HCT116 (cell line): ENCODE measurements around the gene VSX2. TPM values are rescaled to one million over a fixed set of nuclear protein-coding genes. Genes with fewer than 3 reads are reported as not detected.

ENCODE experiments used
- ATAC-seq: fragments of 200-7000 bp; cut with Tn5 transposase; 2 replicates; pipeline ENCODE4 v1.9.1; 2020; ENCODE audit warnings: mild to moderate bottlenecking, moderate library complexity
- BruUV-seq: library from RNA; stranded (reverse); fragments of 400-500 nt; replicated peaks from 2 replicates; lab custom pipeline; 2021; lab: Mats Ljungman, UMichigan
- CTCF ChIA-PET: fragments of 300-600 bp; sonication (Branson Sonifier 250); formaldehyde crosslinking; loops from one replicate; lab custom pipeline; 2021; ENCODE audit warnings: antibody characterized with exemption; lab: Charles Lee
- POLR2A ChIA-PET: fragments of 300-600, 350-600 bp; sonication (Branson Sonifier 250); formaldehyde crosslinking; loops from one replicate; lab custom pipeline; 2021; ENCODE audit warnings: antibody characterized with exemption; lab: Charles Lee
- RAD21 ChIA-PET, 2 experiments: fragments of 300-600 bp; sonication (Branson Sonifier 250); formaldehyde crosslinking; loops; one replicate each; lab custom pipeline; 2023; ENCODE audit warnings: low total read pairs in 2 of 2; ENCODE audit not compliant: uncharacterized antibody in 2 of 2, unreplicated experiment in 2 of 2, low non-redundant PET in 1 of 2; lab: Charles Lee
- DNase-seq: peaks from one replicate; pipeline ENCODE4 v3.0.0-alpha.2; 2010; ENCODE audit warnings: low read depth, low spot score
- H2AFZ ChIP-seq: fragments of 200-600 bp; shearing (Covaris generic), sonication (generic); 2 replicates; pipeline ENCODE4 v1.6.1; 2017; ENCODE audit warnings: low read depth, mixed run types, mixed read lengths, antibody characterized with exemption, low read length; ENCODE audit not compliant: poor library complexity, severe bottlenecking
- H3K27ac ChIP-seq: 2 replicates; pipeline ENCODE4 v1.5.1; 2012; ENCODE audit warnings: low read depth, low read length
- H3K27me3 ChIP-seq: fragments of 200-600 bp; sonication (generic); 2 replicates; pipeline ENCODE4 v1.6.1; 2016; ENCODE audit warnings: mixed run types, low read length, mixed read lengths; ENCODE audit not compliant: insufficient read depth
- H3K36me3 ChIP-seq, 2 experiments: fragments of 200-500 bp in 1 of 2; fragments of 200-600 bp in 1 of 2; sonication (Bioruptor generic) in 1 of 2; sonication (generic) in 1 of 2; 2 replicates each; pipeline versions ENCODE4 v1.5.1 to v1.6.1; 2014 to 2016; ENCODE audit warnings: low read length in 2 of 2, inconsistent platforms in 1 of 2, mixed read lengths in 1 of 2, mixed run types in 1 of 2; ENCODE audit not compliant: insufficient read depth in 2 of 2, control insufficient read depth in 1 of 2
- H3K4me1 ChIP-seq, 2 experiments: fragments of 200-600 bp in 1 of 2; sonication (generic) in 1 of 2; 2 replicates each; pipeline versions ENCODE4 v1.5.1 to v1.6.1; 2012 to 2017; ENCODE audit warnings: low read length in 2 of 2, inconsistent platforms in 1 of 2, mild to moderate bottlenecking in 1 of 2, mixed read lengths in 1 of 2, mixed run types in 1 of 2, moderate library complexity in 1 of 2; ENCODE audit not compliant: insufficient read depth in 2 of 2, control insufficient read depth in 1 of 2
- H3K4me2 ChIP-seq: fragments of 200-600 bp; sonication (generic); 2 replicates; pipeline ENCODE4 v1.6.1; 2017; ENCODE audit warnings: mixed run types, low read length, mixed read lengths
- H3K4me3 ChIP-seq, 2 experiments: fragments of 200-600 bp in 1 of 2; sonication (generic) in 1 of 2; replicated peaks in 1 of 2; 2 replicates each; pipeline ENCODE4 v1.5.1; 2011 to 2016; ENCODE audit warnings: low read length in 2 of 2, control low read depth in 1 of 2, low read depth in 1 of 2, mild to moderate bottlenecking in 1 of 2, mixed read lengths in 1 of 2, mixed run types in 1 of 2
- H3K79me2 ChIP-seq: fragments of 200-600 bp; sonication (generic); 2 replicates; pipeline ENCODE4 v1.6.1; 2017; ENCODE audit warnings: mild to moderate bottlenecking, mixed run types, low read length, moderate library complexity, mixed read lengths; ENCODE audit not compliant: insufficient read depth
- H3K9ac ChIP-seq: fragments of 200-600 bp; sonication (generic); 2 replicates; pipeline ENCODE4 v1.6.1; 2016; ENCODE audit warnings: low read length, mixed read lengths
- H3K9me2 ChIP-seq: fragments of 200-600 bp; sonication (generic), shearing (Covaris generic); 2 replicates; pipeline ENCODE4 v1.6.1; 2017; ENCODE audit warnings: mixed run types, mild to moderate bottlenecking, moderate library complexity; ENCODE audit not compliant: insufficient read depth
- H3K9me3 ChIP-seq, 2 experiments: fragments of 200-500 bp in 1 of 2; fragments of 200-600 bp in 1 of 2; sonication (Bioruptor generic) in 1 of 2; sonication (generic) in 1 of 2; 2 replicates each; pipeline ENCODE4 v1.6.1; 2014 to 2017; ENCODE audit warnings: low read length in 2 of 2, mixed read lengths in 2 of 2, inconsistent platforms in 1 of 2, low read depth in 1 of 2, mild to moderate bottlenecking in 1 of 2, mixed run types in 1 of 2, moderate library complexity in 1 of 2; ENCODE audit not compliant: control insufficient read depth in 1 of 2, insufficient read depth in 1 of 2
- H4K20me1 ChIP-seq: fragments of 200-600 bp; sonication (generic), shearing (Covaris generic); 2 replicates; pipeline ENCODE4 v1.6.1; 2017; ENCODE audit warnings: mixed run types, mild to moderate bottlenecking, moderate library complexity; ENCODE audit not compliant: insufficient read depth
- CBX3 ChIP-seq: IDR thresholded peaks from 2 replicates; pipeline ENCODE4 v1.6.1; 2012; ENCODE audit warnings: low read depth
- EGR1 ChIP-seq: IDR thresholded peaks from 2 replicates; pipeline ENCODE4 v1.6.1; 2012; ENCODE audit warnings: low read depth
- JUND ChIP-seq: IDR thresholded peaks from 2 replicates; pipeline ENCODE4 v1.6.1; 2012
- POLR2A ChIP-seq: IDR thresholded peaks from 2 replicates; pipeline ENCODE4 v1.7.0; 2011; ENCODE audit warnings: borderline replicate concordance; ENCODE audit not compliant: insufficient read depth, insufficient read length; ENCODE audit errors: extremely low read depth
- POLR2AphosphoS5 ChIP-seq: IDR thresholded peaks from 2 replicates; pipeline ENCODE4 v1.6.1; 2011; ENCODE audit warnings: mild to moderate bottlenecking, low read depth, low read length, moderate library complexity
- RAD21 ChIP-seq: IDR thresholded peaks from 2 replicates; pipeline ENCODE4 v1.6.1; 2012; ENCODE audit warnings: low read depth, mild to moderate bottlenecking
- SP1 ChIP-seq: IDR thresholded peaks from 2 replicates; pipeline ENCODE4 v1.6.1; 2012; ENCODE audit warnings: low read depth
- SRF ChIP-seq: IDR thresholded peaks from 2 replicates; pipeline ENCODE4 v1.6.1; 2012; ENCODE audit warnings: low read depth
- ZFX ChIP-seq: fragments of 450-650 bp; IDR thresholded peaks from 2 replicates; pipeline ENCODE4 v1.6.1; 2017
- intact Hi-C: fragments of 100-400 bp; cut with micrococcal nuclease; formaldehyde crosslinking; loops from 2 replicates; pipeline ENCODE4 v1.10.0; 2022
- total RNA-seq: library from RNA; stranded (reverse); gene quantifications from one replicate; pipeline ENCODE4 v1.2.1, GENCODE V29; 2021; ENCODE audit not compliant: unreplicated experiment
- TF ChIP-seq, protein P1 (sequence below): IDR thresholded peaks from 2 replicates; pipeline ENCODE4 v1.6.1; 2012
- TF ChIP-seq, protein P2 (sequence below): IDR thresholded peaks from 2 replicates; pipeline ENCODE4 v1.6.1; 2011; ENCODE audit warnings: mild to moderate bottlenecking, low read length, moderate library complexity; ENCODE audit not compliant: insufficient replicate concordance; ENCODE audit errors: extremely low read depth
- TF ChIP-seq, protein P3 (sequence below), 3 experiments: fragments of 200-600 bp in 1 of 3; sonication (generic) in 1 of 3; IDR thresholded peaks in 2 of 3; conservative IDR thresholded peaks in 1 of 3; 2 replicates each; pipeline ENCODE4 v1.5.1; 2012 to 2017; ENCODE audit warnings: low read depth in 2 of 3, low read length in 2 of 3, antibody characterized with exemption in 1 of 3, borderline replicate concordance in 1 of 3, control low read depth in 1 of 3, mild to moderate bottlenecking in 1 of 3, mixed read lengths in 1 of 3, mixed run types in 1 of 3, moderate library complexity in 1 of 3; ENCODE audit not compliant: insufficient read depth in 1 of 3
- TF ChIP-seq, protein P4 (sequence below): IDR thresholded peaks from 2 replicates; pipeline ENCODE4 v1.6.1; 2012; ENCODE audit warnings: low read depth

VSX2 gene
- total RNA-seq, 1 experiment from 2014 or later, result not detected

- no peaks in the 10 kb centered on the region for H3K9me2 ChIP-seq
- H3K4me3 ChIP-seq, result no peak overlapping the region
- intact Hi-C loops, result no loop called here
- peaks cover 0 to 17% of the 10 kb centered on the region in 2 experiments; a peak in 2 of 4 replicates for H3K4me1 ChIP-seq
- no peak overlapping the region for H3K9ac ChIP-seq
- TF ChIP-seq, protein P1, sequence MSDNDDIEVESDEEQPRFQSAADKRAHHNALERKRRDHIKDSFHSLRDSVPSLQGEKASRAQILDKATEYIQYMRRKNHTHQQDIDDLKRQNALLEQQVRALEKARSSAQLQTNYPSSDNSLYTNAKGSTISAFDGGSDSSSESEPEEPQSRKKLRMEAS, result no peak
- no peak for TF ChIP-seq JUND
- TF ChIP-seq CBX3, result no peak
- no peak for TF ChIP-seq POLR2AphosphoS5
- TF ChIP-seq POLR2A, result no peak
- TF ChIP-seq SRF, result no peak
- TF ChIP-seq ZFX, result no peak
- TF ChIP-seq, protein P2, sequence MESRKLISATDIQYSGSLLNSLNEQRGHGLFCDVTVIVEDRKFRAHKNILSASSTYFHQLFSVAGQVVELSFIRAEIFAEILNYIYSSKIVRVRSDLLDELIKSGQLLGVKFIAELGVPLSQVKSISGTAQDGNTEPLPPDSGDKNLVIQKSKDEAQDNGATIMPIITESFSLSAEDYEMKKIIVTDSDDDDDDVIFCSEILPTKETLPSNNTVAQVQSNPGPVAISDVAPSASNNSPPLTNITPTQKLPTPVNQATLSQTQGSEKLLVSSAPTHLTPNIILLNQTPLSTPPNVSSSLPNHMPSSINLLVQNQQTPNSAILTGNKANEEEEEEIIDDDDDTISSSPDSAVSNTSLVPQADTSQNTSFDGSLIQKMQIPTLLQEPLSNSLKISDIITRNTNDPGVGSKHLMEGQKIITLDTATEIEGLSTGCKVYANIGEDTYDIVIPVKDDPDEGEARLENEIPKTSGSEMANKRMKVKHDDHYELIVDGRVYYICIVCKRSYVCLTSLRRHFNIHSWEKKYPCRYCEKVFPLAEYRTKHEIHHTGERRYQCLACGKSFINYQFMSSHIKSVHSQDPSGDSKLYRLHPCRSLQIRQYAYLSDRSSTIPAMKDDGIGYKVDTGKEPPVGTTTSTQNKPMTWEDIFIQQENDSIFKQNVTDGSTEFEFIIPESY, result no peak
- TF ChIP-seq, protein P3, sequence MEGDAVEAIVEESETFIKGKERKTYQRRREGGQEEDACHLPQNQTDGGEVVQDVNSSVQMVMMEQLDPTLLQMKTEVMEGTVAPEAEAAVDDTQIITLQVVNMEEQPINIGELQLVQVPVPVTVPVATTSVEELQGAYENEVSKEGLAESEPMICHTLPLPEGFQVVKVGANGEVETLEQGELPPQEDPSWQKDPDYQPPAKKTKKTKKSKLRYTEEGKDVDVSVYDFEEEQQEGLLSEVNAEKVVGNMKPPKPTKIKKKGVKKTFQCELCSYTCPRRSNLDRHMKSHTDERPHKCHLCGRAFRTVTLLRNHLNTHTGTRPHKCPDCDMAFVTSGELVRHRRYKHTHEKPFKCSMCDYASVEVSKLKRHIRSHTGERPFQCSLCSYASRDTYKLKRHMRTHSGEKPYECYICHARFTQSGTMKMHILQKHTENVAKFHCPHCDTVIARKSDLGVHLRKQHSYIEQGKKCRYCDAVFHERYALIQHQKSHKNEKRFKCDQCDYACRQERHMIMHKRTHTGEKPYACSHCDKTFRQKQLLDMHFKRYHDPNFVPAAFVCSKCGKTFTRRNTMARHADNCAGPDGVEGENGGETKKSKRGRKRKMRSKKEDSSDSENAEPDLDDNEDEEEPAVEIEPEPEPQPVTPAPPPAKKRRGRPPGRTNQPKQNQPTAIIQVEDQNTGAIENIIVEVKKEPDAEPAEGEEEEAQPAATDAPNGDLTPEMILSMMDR (IDR thresholded peaks at IDR 0.05 in 2 of 3, conservative IDR thresholded peaks at IDR 0.05 in 1 of 3; ENCODE audit: borderline replicate concordance in 1 of 3, insufficient read depth in 1 of 3, low read depth in 2 of 3, low read length in 2 of 3), result peak; percentile 42 to 59 (median 56); a peak in 5 of 6 replicates
- TF ChIP-seq, protein P4, sequence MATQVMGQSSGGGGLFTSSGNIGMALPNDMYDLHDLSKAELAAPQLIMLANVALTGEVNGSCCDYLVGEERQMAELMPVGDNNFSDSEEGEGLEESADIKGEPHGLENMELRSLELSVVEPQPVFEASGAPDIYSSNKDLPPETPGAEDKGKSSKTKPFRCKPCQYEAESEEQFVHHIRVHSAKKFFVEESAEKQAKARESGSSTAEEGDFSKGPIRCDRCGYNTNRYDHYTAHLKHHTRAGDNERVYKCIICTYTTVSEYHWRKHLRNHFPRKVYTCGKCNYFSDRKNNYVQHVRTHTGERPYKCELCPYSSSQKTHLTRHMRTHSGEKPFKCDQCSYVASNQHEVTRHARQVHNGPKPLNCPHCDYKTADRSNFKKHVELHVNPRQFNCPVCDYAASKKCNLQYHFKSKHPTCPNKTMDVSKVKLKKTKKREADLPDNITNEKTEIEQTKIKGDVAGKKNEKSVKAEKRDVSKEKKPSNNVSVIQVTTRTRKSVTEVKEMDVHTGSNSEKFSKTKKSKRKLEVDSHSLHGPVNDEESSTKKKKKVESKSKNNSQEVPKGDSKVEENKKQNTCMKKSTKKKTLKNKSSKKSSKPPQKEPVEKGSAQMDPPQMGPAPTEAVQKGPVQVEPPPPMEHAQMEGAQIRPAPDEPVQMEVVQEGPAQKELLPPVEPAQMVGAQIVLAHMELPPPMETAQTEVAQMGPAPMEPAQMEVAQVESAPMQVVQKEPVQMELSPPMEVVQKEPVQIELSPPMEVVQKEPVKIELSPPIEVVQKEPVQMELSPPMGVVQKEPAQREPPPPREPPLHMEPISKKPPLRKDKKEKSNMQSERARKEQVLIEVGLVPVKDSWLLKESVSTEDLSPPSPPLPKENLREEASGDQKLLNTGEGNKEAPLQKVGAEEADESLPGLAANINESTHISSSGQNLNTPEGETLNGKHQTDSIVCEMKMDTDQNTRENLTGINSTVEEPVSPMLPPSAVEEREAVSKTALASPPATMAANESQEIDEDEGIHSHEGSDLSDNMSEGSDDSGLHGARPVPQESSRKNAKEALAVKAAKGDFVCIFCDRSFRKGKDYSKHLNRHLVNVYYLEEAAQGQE, result no peak
- TF ChIP-seq RAD21, result peak; percentile 34; the same call in 1 of the 2 replicates
- no peak for TF ChIP-seq SP1
- no peak for TF ChIP-seq EGR1
- TF ChIP-seq, all 23 proteins: peak for 2
- no TSS peak for BruUV-seq
- RAD21 ChIA-PET, result interaction anchor here in 1 of 2 experiments (0.6 kb wide), 1 partner anchor 11 kb away, joined by 3 read pairs; no protein-coding TSS in a partner anchor
- ATAC-seq, result peak; percentile 39; the same call in 1 of the 2 replicates
- Histone ChIP-seq H3K36me3 (peaks cover 6 to 30% of the 10 kb centered on the region in 2 experiments; a peak in 3 of 4 replicates), H3K27me3 (no peaks in the 10 kb centered on the region), H2AFZ (no peak overlapping the region), H3K79me2 (no peaks in the 10 kb centered on the region), H3K9me3 (no peaks in the 10 kb centered on the region), H3K27ac (no peak overlapping the region), H4K20me1 (no peaks in the 10 kb centered on the region), H3K4me2 (no peak overlapping the region)
- no peak for DNase-seq
- CTCF ChIA-PET, result interaction anchor here (0.7 to 0.9 kb wide), 4 partner anchors 9 to 162 kb away, joined by 3 to 4 read pairs (median 4); partner anchors contain the start of gene ABCD4
- POLR2A ChIA-PET, result no interaction called here
These were observed 51.2 kb downstream of the VSX2 start for GRCh38 chr14:74290415-74290814.
